CD4-positive, alpha-beta T cell treated with Interleukin-2 at 100 ng/mL for 4 hours (primary cell): Measurements from ENCODE around the gene AFAP1L1.
A peak's percentile ranks its signal among the peaks of the same experiment; 100 is the strongest.

ENCODE experiments used
- DNase-seq: peaks from one replicate; pipeline ENCODE4 v3.0.0-alpha.2; 2020; ENCODE audit warnings: low spot score

AFAP1L1 gene

GRCh38 chr5:149271716-149272563 is at the start of gene AFAP1L1:
Gene AFAP1L1 (plus strand): TSS chr5:149271859. CDS start chr5:149271969, 110 bp downstream.
- DNase-seq: no peak

- DNase-seq: no peak
Measured at GRCh38 chr5:149223081-149223848, 48.4 kb upstream of the AFAP1L1 start.

GRCh38 chr5:149224282-149224681 is 47.4 kb upstream of the AFAP1L1 start:
- no peak for DNase-seq

GRCh38 chr5:149227168-149227826 is 44.4 kb upstream of the AFAP1L1 start:
- DNase-seq: no peak

- no peak for DNase-seq
Measured at GRCh38 chr5:149228618-149229297, 42.9 kb upstream of the AFAP1L1 start.

GRCh38 chr5:149229298-149229937 is 42.2 kb upstream of the AFAP1L1 start:
- no peak for DNase-seq

GRCh38 chr5:149235841-149236240 is 35.8 kb upstream of the AFAP1L1 start:
- DNase-seq: no peak

- DNase-seq: no peak
Measured at GRCh38 chr5:149237662-149238061, 34.0 kb upstream of the AFAP1L1 start.

GRCh38 chr5:149238540-149238939 is 33.1 kb upstream of the AFAP1L1 start:
- no peak for DNase-seq

- no peak for DNase-seq
Measured at GRCh38 chr5:149239917-149240316, 31.7 kb upstream of the AFAP1L1 start.

- DNase-seq: peak; percentile 51
Measured at GRCh38 chr5:149240354-149240998, 31.2 kb upstream of the AFAP1L1 start.

GRCh38 chr5:149242339-149242738 is 29.3 kb upstream of the AFAP1L1 start:
- no peak for DNase-seq

- DNase-seq: no peak
Measured at GRCh38 chr5:149246906-149247305, 24.8 kb upstream of the AFAP1L1 start.

- no peak for DNase-seq
Measured at GRCh38 chr5:149247726-149248125, 23.9 kb upstream of the AFAP1L1 start.

GRCh38 chr5:149251546-149251945 is 20.1 kb upstream of the AFAP1L1 start:
- no peak for DNase-seq

GRCh38 chr5:149254506-149254905 is 17.2 kb upstream of the AFAP1L1 start:
- DNase-seq: no peak

- DNase-seq: no peak
Measured at GRCh38 chr5:149256451-149256850, 15.2 kb upstream of the AFAP1L1 start.

GRCh38 chr5:149257131-149257530 is 14.5 kb upstream of the AFAP1L1 start:
- no peak for DNase-seq

- no peak for DNase-seq
Measured at GRCh38 chr5:149257889-149258705, 13.6 kb upstream of the AFAP1L1 start.

- DNase-seq: no peak
Measured at GRCh38 chr5:149260761-149261160, 10.9 kb upstream of the AFAP1L1 start.
